Inflammatory macrophage treated with lipopolysaccharide for 4 hours (primary cell): ENCODE results near the gene SSC5D.

ENCODE experiments used
- DNase-seq: peaks from one replicate; pipeline ENCODE4 v3.0.0-alpha.2; 2020

The SSC5D gene

GRCh38 chr19:55539090-55539984 lies 51.1 kb downstream of the SSC5D start:
- no peak for DNase-seq

- no peak for DNase-seq
These were observed 52.4 kb downstream of the SSC5D start for GRCh38 chr19:55540619-55541018.

DNA sequence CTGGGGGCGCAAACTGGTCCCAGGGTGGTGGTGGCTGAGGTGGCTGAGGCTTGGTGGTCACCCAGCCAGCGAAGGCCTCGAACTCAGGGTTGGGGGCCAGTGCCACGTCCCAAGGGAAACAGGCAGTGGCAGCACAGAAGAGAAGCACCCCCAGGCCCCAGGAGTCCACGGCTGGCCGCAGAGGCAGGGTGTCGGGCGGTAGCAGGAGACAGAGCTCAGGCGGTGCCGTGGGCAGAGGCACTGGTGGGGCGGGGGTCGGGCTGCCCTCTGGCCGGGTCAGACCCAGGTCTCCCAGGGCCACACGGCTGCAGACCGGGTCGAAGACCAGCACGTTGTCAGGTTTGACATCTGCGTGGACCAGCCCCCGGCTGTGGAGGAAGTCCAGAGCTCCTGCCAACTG lies 52.9 kb downstream of the SSC5D start:
- no peak for DNase-seq

DNA sequence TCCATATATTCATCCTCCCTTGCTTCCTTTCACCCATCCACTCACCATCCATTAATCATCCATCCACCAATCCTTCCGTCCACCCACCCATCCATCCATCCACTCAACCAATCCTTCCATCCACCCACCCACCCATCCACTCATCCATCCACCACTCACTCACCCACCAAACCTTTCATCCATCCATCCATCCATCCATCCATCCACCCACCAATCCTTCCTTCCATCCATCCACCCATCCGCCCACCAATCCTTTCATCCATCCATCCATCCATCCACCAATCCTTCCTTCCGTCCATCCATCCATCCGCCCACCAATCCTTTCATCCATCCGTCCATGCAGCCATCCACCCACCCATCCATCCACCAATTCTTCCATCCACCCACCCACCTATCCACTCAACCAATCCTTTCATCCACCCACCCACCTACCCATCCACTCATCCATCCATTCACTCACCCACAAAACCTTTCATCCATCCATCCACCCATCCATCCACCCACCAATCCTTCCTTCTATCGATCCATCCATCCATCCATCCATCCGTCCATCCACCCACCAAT lies 54.1 kb downstream of the SSC5D start:
- DNase-seq = no peak

GRCh38 chr19:55543567-55543966 lies 55.3 kb downstream of the SSC5D start:
- no peak for DNase-seq

DNA sequence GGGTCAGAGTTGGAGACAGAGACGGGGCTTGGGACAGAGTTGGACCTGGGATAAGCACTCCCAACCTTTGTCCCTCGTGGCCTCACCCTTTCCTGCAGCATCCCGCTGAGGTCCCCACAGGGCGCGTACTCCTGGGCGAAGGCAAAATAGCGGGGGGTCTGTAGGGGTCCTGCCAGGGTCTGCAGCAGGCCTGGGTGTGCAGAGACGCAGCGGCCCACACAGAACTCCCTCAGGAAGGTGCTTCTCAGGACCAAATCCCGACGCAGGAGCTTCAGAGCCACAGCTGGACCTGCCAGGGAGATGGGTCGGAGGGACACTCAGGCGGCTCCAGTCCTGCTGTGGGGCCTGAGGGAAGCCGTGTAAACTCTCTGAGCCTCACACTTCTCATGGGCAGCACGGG lies 55.8 kb downstream of the SSC5D start:
- no peak for DNase-seq

- no peak for DNase-seq
These were observed 56.7 kb downstream of the SSC5D start for GRCh38 chr19:55544776-55545439.

GRCh38 chr19:55545443-55545842 lies 57.2 kb downstream of the SSC5D start, which contains the start of gene SBK3:
SBK3 (minus strand) TSS chr19:55545543; CDS start chr19:55545543, 0 bp downstream.
- DNase-seq = no peak

DNA sequence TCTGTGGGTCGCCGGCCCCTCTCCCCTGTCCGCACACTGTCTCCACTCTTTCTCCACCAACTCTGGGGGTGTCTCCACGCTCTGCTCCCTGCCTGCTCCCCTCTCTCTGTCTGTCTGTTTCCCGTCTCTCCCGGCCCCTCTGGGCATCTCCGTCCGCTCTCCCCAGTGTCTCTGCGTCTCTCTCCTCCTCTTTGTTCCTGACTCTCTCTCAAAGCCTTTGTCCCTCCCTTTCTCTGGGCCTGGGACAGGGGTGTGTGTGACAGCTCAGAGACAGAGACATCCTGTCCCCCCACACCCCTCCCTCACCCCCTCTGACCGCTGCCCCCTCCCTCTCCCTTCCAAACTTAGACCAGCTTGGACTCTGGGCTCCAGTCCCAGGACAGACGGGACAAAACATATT lies 57.8 kb downstream of the SSC5D start:
- DNase-seq = no peak

- DNase-seq = peak; percentile 91
These were observed 58.8 kb downstream of the SSC5D start for GRCh38 chr19:55546822-55547614.

GRCh38 chr19:55549500-55550320 lies 61.5 kb downstream of the SSC5D start:
- peak; percentile 5 for DNase-seq

DNA sequence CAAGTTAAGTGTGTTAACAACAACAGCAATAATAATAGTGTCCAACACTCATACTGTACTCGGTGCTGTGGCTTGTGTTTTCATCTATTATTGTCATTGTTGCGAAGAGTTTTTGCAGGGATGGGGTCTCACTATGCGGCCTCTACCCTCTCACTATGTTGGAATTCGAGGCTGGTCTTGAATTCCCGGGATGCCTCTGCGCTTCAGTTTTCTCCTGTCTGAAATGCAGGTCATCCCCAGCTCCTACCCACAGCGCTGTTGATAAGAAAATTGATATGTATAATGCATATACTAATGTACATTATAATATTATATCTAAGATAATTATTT lies 62.0 kb downstream of the SSC5D start:
- no peak for DNase-seq

GRCh38 chr19:55552206-55552605 lies 64.0 kb downstream of the SSC5D start:
- no peak for DNase-seq

GRCh38 chr19:55552620-55553019 lies 64.4 kb downstream of the SSC5D start:
- DNase-seq = no peak

GRCh38 chr19:55553217-55554182 lies 65.3 kb downstream of the SSC5D start:
- DNase-seq = no peak

DNA sequence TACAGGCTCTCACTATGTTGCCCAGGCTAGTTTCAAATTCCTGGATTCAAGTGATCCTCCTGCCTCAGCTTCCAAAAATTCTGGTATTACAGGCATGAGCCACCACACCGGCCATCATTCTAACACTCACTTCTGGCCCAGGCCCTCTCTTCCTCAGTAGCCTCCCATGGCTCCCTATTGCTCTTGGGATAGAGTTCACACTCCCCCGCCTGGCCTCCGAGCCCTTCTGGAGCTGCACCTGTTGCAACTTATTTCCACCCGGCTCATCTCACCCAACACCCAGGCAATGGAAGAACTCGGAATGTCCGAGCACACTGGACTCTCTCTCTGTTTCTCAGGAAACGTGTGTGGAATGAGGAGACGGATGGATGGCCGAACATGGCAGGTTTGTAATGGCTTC lies 66.1 kb downstream of the SSC5D start:
- DNase-seq = no peak

DNA sequence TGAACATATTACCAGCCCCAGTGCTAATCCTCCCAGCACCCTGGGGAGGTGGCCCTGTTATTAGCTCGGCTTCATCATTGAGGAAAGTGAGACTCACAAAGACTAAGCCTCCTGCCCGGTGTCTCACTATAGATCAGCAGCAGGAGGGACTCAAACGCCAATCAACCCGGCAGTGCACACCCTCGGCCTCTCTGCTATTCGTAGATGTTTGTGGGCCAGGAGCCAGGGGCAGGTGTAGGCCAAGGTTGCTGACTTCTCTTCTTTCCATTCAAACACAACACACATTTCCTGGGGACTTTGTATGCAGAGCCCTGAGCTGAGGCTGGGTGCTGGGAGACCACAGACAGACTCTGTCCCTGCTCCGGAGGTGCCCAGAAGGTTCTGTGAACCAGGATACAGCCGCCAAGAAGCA lies 66.5 kb downstream of the SSC5D start:
- DNase-seq = no peak

- no peak for DNase-seq
These were observed 71.4 kb downstream of the SSC5D start for GRCh38 chr19:55559684-55560083.

DNA sequence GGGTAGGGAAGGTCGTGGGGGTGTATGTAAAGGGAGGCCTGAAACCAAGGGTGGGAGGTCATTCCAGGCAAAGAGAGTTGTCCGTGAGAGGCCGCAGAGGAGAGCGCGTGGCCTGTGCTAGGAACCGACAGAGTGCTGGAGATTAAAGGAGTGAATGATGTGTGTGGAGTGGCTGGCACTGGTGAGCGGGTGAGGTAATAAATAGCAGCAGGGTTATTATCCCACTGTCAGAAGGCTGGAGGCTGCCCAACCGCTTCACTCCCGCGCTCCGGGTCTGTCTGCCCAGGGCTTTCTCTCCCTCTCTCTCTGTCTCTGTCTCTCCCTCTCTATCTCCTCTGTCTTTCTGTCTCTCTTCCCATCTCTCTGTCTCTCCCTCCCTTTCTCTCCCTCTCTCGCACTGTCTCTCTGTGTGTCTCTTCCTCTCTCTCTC lies 75.0 kb downstream of the SSC5D start:
- DNase-seq = no peak

GRCh38 chr19:55566823-55567222 lies 78.6 kb downstream of the SSC5D start:
- DNase-seq = no peak
